Subcutaneous adipose tissue (tissue), 4 donors: ENCODE data around the gene RAP1GAP2. TPM values are rescaled to one million over a fixed set of nuclear protein-coding genes. Genes with fewer than 3 reads are reported as not detected.

Source experiments
- CTCF ChIP-seq: fragments of 450-650 bp; IDR thresholded peaks from one replicate; pipeline ENCODE4 v1.5.1; 2016; ENCODE audit warnings: low read depth, mild to moderate bottlenecking, control low read depth, antibody characterized with exemption, moderate library complexity
- total RNA-seq, 4 donors: library from RNA; depleted of rRNA; stranded (reverse); fragments of >200 nt; gene quantifications; one replicate each; pipeline ENCODE4 v1.1.0, GENCODE V29; 2016

RAP1GAP2 gene
- total RNA-seq, 4 donors from 2014 or later = 1.9 to 6.1 (median 3.4) TPM

- no peak for TF ChIP-seq CTCF
These were observed 96.2 kb downstream of the RAP1GAP2 start for GRCh38 chr17:2892305-2892971.

GRCh38 chr17:2893422-2893914 lies 97.2 kb downstream of the RAP1GAP2 start:
- TF ChIP-seq CTCF = no peak

GRCh38 chr17:2894782-2895181 lies 98.5 kb downstream of the RAP1GAP2 start:
- TF ChIP-seq CTCF = no peak

GRCh38 chr17:2897605-2898004 lies 101.4 kb downstream of the RAP1GAP2 start:
- no peak for TF ChIP-seq CTCF

GRCh38 chr17:2898255-2898926 lies 102.2 kb downstream of the RAP1GAP2 start:
- no peak for TF ChIP-seq CTCF

GRCh38 chr17:2899906-2900305 lies 103.7 kb downstream of the RAP1GAP2 start:
- TF ChIP-seq CTCF = no peak

- no peak for TF ChIP-seq CTCF
These were observed 104.6 kb downstream of the RAP1GAP2 start for GRCh38 chr17:2900842-2901241.
